ENCODE results near the gene TIAM2. TPM values are rescaled to one million over a fixed set of nuclear protein-coding genes. Genes with fewer than 3 reads are reported as not detected.

The TIAM2 gene
- total and polyA plus RNA-seq, 2 donors (not counting 3 experiments of a cell fraction or from before 2014, with no cell fraction given): 9.6 to 18.5 TPM

DNA sequence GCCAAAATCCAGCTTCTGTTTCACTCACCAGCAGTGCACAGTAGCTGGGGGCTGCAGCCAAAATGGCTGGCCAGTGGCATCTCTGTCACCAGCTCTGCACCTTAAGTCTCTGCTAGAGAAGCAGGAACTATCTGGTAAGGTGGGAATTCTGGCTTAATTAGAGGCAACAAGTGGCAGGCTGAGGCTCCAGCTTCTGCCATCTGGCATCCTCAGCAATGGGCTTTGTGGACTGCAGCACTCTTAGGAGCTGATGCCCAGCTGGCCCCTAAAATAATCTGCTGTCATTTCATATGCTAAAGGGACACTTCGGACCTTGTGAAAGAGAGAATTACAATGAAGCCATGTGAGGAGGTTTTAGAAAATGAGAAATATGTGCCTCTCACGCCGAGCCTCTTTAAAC is 264.1 kb downstream of the TIAM2 start:
- no peak for FAIRE-seq
- no peaks in the 10 kb centered on the region for H3K27me3 ChIP-seq (ENCODE audit: control insufficient read depth in 2 of 2, insufficient read depth in 2 of 2, low read length in 2 of 2)
- CTCF ChIA-PET: interaction anchor here (1.5 to 2.1 kb wide), 3 partner anchors 11 to 391 kb away, joined by 6 to 7 read pairs (median 6); no protein-coding TSS in a partner anchor

More for the DNA sequence above, 264.1 kb downstream of the TIAM2 start:
- dilution Hi-C loops (cut with MboI; ENCODE audit: extremely low pct_ligation_motif_present, low sequenced_read_pairs): no loop called here
- Histone ChIP-seq H3K9ac (replicated peaks; ENCODE audit: extremely low read depth, insufficient read depth, low read length) (no peak overlapping the region), H3K27ac (ENCODE audit: insufficient read depth, low read depth, low read length) (no peak overlapping the region), H3K36me3 (ENCODE audit: control insufficient read depth in 2 of 2, extremely low read depth in 1 of 2, insufficient read depth in 2 of 2, low read length in 2 of 2) (peaks cover 14 to 35% of the 10 kb centered on the region in 2 experiments), H3K4me1 (ENCODE audit: control insufficient read depth, extremely low read depth, insufficient read depth, low read length) (no peaks in the 10 kb centered on the region), H3K4me3 (replicated peaks in 1 of 3; ENCODE audit: insufficient read depth in 1 of 3, low read depth in 1 of 3, low read length in 3 of 3) (no peak overlapping the region), H4K20me1 (replicated peaks; ENCODE audit: control insufficient read depth, extremely low read depth, insufficient read depth, low read length) (no peaks in the 10 kb centered on the region), H3K9me1 (replicated peaks; ENCODE audit: control insufficient read depth, extremely low read depth, insufficient read depth, low read length) (no peaks in the 10 kb centered on the region), H3K4me2 (ENCODE audit: insufficient read depth, low read length) (no peak overlapping the region), H2AFZ (ENCODE audit: low read depth, low read length) (no peak overlapping the region), H3K79me2 (ENCODE audit: control insufficient read depth, insufficient read depth, low read length) (peaks cover 5% of the 10 kb centered on the region), H3K9me3 (replicated peaks; ENCODE audit: control insufficient read depth, insufficient read depth, low read length) (no peaks in the 10 kb centered on the region)
- BruUV-seq (replicated peaks): no TSS peak
- no peak for DNase-seq (ENCODE audit: low read depth, low spot score)
- TF ChIP-seq MYC (IDR thresholded peaks at IDR 0.05; ENCODE audit: low read depth, low read length) (no peak), FOS (IDR thresholded peaks at IDR 0.05; ENCODE audit: borderline replicate concordance, insufficient read depth, low read length) (no peak), GATA2 (IDR thresholded peaks at IDR 0.05; ENCODE audit: insufficient read depth, insufficient read length, low read depth, low read length) (no peak), POLR2A (IDR thresholded peaks at IDR 0.05; ENCODE audit: low read depth, low read length) (no peak), POLR2AphosphoS5 (IDR thresholded peaks at IDR 0.05; ENCODE audit: insufficient read depth, low read depth, low read length) (no peak), EZH2 (IDR thresholded peaks at IDR 0.05; ENCODE audit: borderline replicate concordance, low read depth, low read length, severe bottlenecking) (no peak), JUN (IDR thresholded peaks at IDR 0.05; ENCODE audit: borderline replicate concordance, insufficient read depth, insufficient read length, low read depth) (no peak)
- TF ChIP-seq, protein P1, sequence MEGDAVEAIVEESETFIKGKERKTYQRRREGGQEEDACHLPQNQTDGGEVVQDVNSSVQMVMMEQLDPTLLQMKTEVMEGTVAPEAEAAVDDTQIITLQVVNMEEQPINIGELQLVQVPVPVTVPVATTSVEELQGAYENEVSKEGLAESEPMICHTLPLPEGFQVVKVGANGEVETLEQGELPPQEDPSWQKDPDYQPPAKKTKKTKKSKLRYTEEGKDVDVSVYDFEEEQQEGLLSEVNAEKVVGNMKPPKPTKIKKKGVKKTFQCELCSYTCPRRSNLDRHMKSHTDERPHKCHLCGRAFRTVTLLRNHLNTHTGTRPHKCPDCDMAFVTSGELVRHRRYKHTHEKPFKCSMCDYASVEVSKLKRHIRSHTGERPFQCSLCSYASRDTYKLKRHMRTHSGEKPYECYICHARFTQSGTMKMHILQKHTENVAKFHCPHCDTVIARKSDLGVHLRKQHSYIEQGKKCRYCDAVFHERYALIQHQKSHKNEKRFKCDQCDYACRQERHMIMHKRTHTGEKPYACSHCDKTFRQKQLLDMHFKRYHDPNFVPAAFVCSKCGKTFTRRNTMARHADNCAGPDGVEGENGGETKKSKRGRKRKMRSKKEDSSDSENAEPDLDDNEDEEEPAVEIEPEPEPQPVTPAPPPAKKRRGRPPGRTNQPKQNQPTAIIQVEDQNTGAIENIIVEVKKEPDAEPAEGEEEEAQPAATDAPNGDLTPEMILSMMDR (IDR thresholded peaks at IDR 0.05; ENCODE audit: extremely low read depth in 1 of 2, insufficient read depth in 1 of 2, low read depth in 1 of 2, low read length in 2 of 2): no peak
- TF ChIP-seq, protein P2, sequence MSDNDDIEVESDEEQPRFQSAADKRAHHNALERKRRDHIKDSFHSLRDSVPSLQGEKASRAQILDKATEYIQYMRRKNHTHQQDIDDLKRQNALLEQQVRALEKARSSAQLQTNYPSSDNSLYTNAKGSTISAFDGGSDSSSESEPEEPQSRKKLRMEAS (IDR thresholded peaks at IDR 0.05; ENCODE audit: insufficient read depth, insufficient read length): no peak
- POLR2A ChIA-PET: no interaction called here
- intact Hi-C loops (cut with micrococcal nuclease): no loop called here

Measured in endothelial cell of umbilical vein (primary cell).